ENCODE results near the gene UFD1. TPM values are rescaled to one million over a fixed set of nuclear protein-coding genes. Genes with fewer than 3 reads are reported as not detected.

The UFD1 gene
- total and polyA plus RNA-seq, 9 of the 15 experiments (the other 6 are each of a cell fraction or from before 2014, with no cell fraction given): 238 to 645 (median 363) TPM

GRCh38 chr22:19412923-19413322 is 66.1 kb downstream of the UFD1 start (continued):
- TF ChIP-seq CHD7 (IDR thresholded peaks at IDR 0.05; ENCODE audit: low read depth, low read length) (peak; percentile 56), ZNF507 (tag; conservative IDR thresholded peaks at IDR 0.05) (no peak), HMBOX1 (IDR thresholded peaks at IDR 0.05) (no peak), UBTF (IDR thresholded peaks at IDR 0.05; ENCODE audit: borderline replicate concordance in 1 of 2, low read depth in 2 of 2, low read length in 2 of 2) (no peak), NR4A1 (CRISPR knock-in tag; IDR thresholded peaks at IDR 0.05) (no peak), NR4A1 (tag; IDR thresholded peaks at IDR 0.05) (no peak), IFI16 (CRISPR knock-in tag; IDR thresholded peaks at IDR 0.05) (0 out of 2 replicates have a peak, but pooled peaks have one; percentile 7), SLC30A9 (CRISPR knock-in tag; IDR thresholded peaks at IDR 0.05) (no peak), SNRNP70 (optimal IDR thresholded peaks at IDR 0.05; ENCODE audit: low read depth, low read length) (no peak), U2AF2 (optimal IDR thresholded peaks at IDR 0.05; ENCODE audit: low read depth, low read length) (no peak), ZNF253 (CRISPR knock-in tag; conservative IDR thresholded peaks at IDR 0.05) (no peak), PHB (CRISPR knock-in tag; IDR thresholded peaks at IDR 0.05) (0 out of 2 replicates have a peak, but pooled peaks have one; percentile 25), WHSC1 (IDR thresholded peaks at IDR 0.05; ENCODE audit: low read length) (no peak), ZFX (CRISPR knock-in tag; IDR thresholded peaks at IDR 0.05) (no peak)
